IMR-90 (cell line): Measurements from ENCODE around the gene NDUFAF8. TPM values are rescaled to one million over a fixed set of nuclear protein-coding genes. Genes with fewer than 3 reads are reported as not detected.

ENCODE experiments used
- ATAC-seq: fragments of 200-7000 bp; cut with Tn5 transposase; 2 replicates; pipeline ENCODE4 v1.9.1; 2020; ENCODE audit warnings: low read depth, mild to moderate bottlenecking, moderate library complexity
- Bru-seq: library from RNA; stranded (reverse); fragments of 400-500 nt; gene quantifications from one replicate; lab custom pipeline; 2021; lab: Mats Ljungman, UMichigan
- BruChase-seq, 2 experiments: library from RNA; stranded (reverse); fragments of 400-500 nt; gene quantifications; one replicate each; lab custom pipeline; 2021; lab: Mats Ljungman, UMichigan
- BruUV-seq: library from RNA; stranded (reverse); fragments of 400-500 nt; replicated peaks from 2 replicates; lab custom pipeline; 2021; lab: Mats Ljungman, UMichigan
- CTCF ChIA-PET: fragments of 300-600 bp; formaldehyde crosslinking; extraction: SDS; loops from one replicate; lab custom pipeline; 2021; ENCODE audit warnings: antibody characterized with exemption; lab: Yijun Ruan, JAX
- POLR2A ChIA-PET: fragments of 300-600 bp; sonication (Branson Sonifier 250); formaldehyde crosslinking; loops from one replicate; lab custom pipeline; 2022; ENCODE audit warnings: antibody characterized with exemption; ENCODE audit not compliant: unreplicated experiment; lab: Charles Lee
- DNase-seq: peaks from one replicate; pipeline ENCODE4 v3.0.0; 2013
- H2AFZ ChIP-seq: replicated peaks from 2 replicates; pipeline ENCODE3; 2013; ENCODE audit warnings: low read length, mild to moderate bottlenecking; ENCODE audit not compliant: poor library complexity
- H2AK5ac ChIP-seq: 2 replicates; pipeline ENCODE4 v1.6.1; 2013; ENCODE audit warnings: low read depth, low read length, inconsistent platforms
- H2AK9ac ChIP-seq: replicated peaks from 2 replicates; pipeline ENCODE3; 2013; ENCODE audit warnings: mild to moderate bottlenecking, low read depth, low read length, moderate library complexity; ENCODE audit not compliant: poor library complexity
- H2BK120ac ChIP-seq: 2 replicates; pipeline ENCODE4 v1.6.1; 2013; ENCODE audit warnings: low read depth, low read length, inconsistent platforms
- H2BK15ac ChIP-seq: 3 replicates; pipeline ENCODE4 v1.6.1; 2013; ENCODE audit warnings: low read depth, low read length, inconsistent platforms
- H2BK20ac ChIP-seq: 2 replicates; pipeline ENCODE4 v1.6.1; 2013; ENCODE audit warnings: low read depth, mild to moderate bottlenecking, inconsistent platforms, low read length, moderate library complexity
- H2BK5ac ChIP-seq: 2 replicates; pipeline ENCODE4 v1.6.1; 2013; ENCODE audit warnings: mild to moderate bottlenecking, low read depth, low read length, inconsistent platforms; ENCODE audit not compliant: poor library complexity, severe bottlenecking
- H3K14ac ChIP-seq: replicated peaks from 2 replicates; pipeline ENCODE4 v1.6.1; 2013; ENCODE audit warnings: low read depth, low read length, inconsistent platforms
- H3K18ac ChIP-seq: 2 replicates; pipeline ENCODE4 v1.6.1; 2013; ENCODE audit warnings: low read depth, low read length, control low read depth
- H3K23ac ChIP-seq: 2 replicates; pipeline ENCODE4 v1.6.1; 2013; ENCODE audit warnings: low read depth, low read length, inconsistent platforms
- H3K27ac ChIP-seq: 2 replicates; pipeline ENCODE4 v1.5.1; 2013; ENCODE audit warnings: mild to moderate bottlenecking, control low read depth, low read length; ENCODE audit not compliant: insufficient read depth
- H3K27me3 ChIP-seq: 2 replicates; pipeline ENCODE4 v1.6.1; 2013; ENCODE audit warnings: low read length; ENCODE audit not compliant: control insufficient read depth, insufficient read depth
- H3K36me3 ChIP-seq: 2 replicates; pipeline ENCODE4 v1.6.1; 2013; ENCODE audit warnings: low read length, mixed read lengths; ENCODE audit not compliant: control insufficient read depth, insufficient read depth
- H3K4ac ChIP-seq: 2 replicates; pipeline ENCODE4 v1.6.1; 2013; ENCODE audit warnings: low read depth, low read length, inconsistent platforms
- H3K4me1 ChIP-seq: 2 replicates; pipeline ENCODE4 v1.6.1; 2013; ENCODE audit warnings: low read length, mixed read lengths; ENCODE audit not compliant: control insufficient read depth, insufficient read depth
- H3K4me2 ChIP-seq: 2 replicates; pipeline ENCODE4 v1.6.1; 2013; ENCODE audit warnings: low read depth, mild to moderate bottlenecking, control low read depth, low read length, moderate library complexity
- H3K4me3 ChIP-seq: 2 replicates; pipeline ENCODE4 v1.5.1; 2013; ENCODE audit warnings: low read depth, mild to moderate bottlenecking, control low read depth, low read length, moderate library complexity; ENCODE audit not compliant: insufficient read depth
- H3K56ac ChIP-seq: 2 replicates; pipeline ENCODE4 v1.6.1; 2013; ENCODE audit warnings: low read length, inconsistent platforms; ENCODE audit not compliant: insufficient read depth; ENCODE audit errors: extremely low read depth
- H3K79me1 ChIP-seq, 2 experiments: 2 replicates each; pipeline ENCODE4 v1.6.1; 2013; ENCODE audit warnings: low read length in 2 of 2, inconsistent platforms in 1 of 2, low read depth in 1 of 2
- H3K9ac ChIP-seq: 2 replicates; pipeline ENCODE4 v1.6.1; 2013; ENCODE audit warnings: low read depth, low read length, control low read depth
- H3K9me1 ChIP-seq: 2 replicates; pipeline ENCODE4 v1.6.1; 2013; ENCODE audit warnings: low read length, inconsistent platforms; ENCODE audit not compliant: insufficient read depth
- H3K9me3 ChIP-seq: 2 replicates; pipeline ENCODE4 v1.6.1; 2013; ENCODE audit warnings: low read length; ENCODE audit not compliant: control insufficient read depth, insufficient read depth
- H4K20me1 ChIP-seq: 2 replicates; pipeline ENCODE4 v1.6.1; 2013; ENCODE audit warnings: low read length, inconsistent platforms; ENCODE audit not compliant: insufficient read depth
- H4K5ac ChIP-seq: 2 replicates; pipeline ENCODE4 v1.6.1; 2013; ENCODE audit warnings: mild to moderate bottlenecking, low read depth, low read length, control low read depth
- H4K8ac ChIP-seq, 2 experiments: 2 replicates each; pipeline ENCODE4 v1.6.1; 2013; ENCODE audit warnings: low read depth in 2 of 2, low read length in 2 of 2, control low read depth in 1 of 2, inconsistent platforms in 1 of 2
- H4K91ac ChIP-seq: 2 replicates; pipeline ENCODE4 v1.6.1; 2013; ENCODE audit warnings: low read depth, low read length, inconsistent platforms; ENCODE audit not compliant: insufficient read depth
- CEBPB ChIP-seq: IDR thresholded peaks from 2 replicates; pipeline ENCODE4 v1.6.1; 2012; ENCODE audit warnings: low read depth, low read length, improper control_type of control experiment
- FOS ChIP-seq: fragments of 150-350 bp; IDR thresholded peaks from 2 replicates; pipeline ENCODE4 v1.6.1; 2016; ENCODE audit warnings: low read depth, low read length
- MAZ ChIP-seq: IDR thresholded peaks from 2 replicates; pipeline ENCODE4 v1.6.1; 2012; ENCODE audit warnings: low read depth, mild to moderate bottlenecking, low read length, improper control_type of control experiment, moderate library complexity, borderline replicate concordance
- MXI1 ChIP-seq: IDR thresholded peaks from 2 replicates; pipeline ENCODE4 v1.6.1; 2012; ENCODE audit warnings: low read depth, mild to moderate bottlenecking, low read length, moderate library complexity, borderline replicate concordance
- NFE2L2 ChIP-seq: fragments of 150-350 bp; IDR thresholded peaks from 2 replicates; pipeline ENCODE4 v1.6.1; 2016; ENCODE audit warnings: low read depth, mild to moderate bottlenecking, low read length
- POLR2A ChIP-seq: IDR thresholded peaks from 2 replicates; pipeline ENCODE4 v1.6.1; 2012; ENCODE audit warnings: mild to moderate bottlenecking, low read depth, low read length
- WGBS, 2 experiments: methylation state at CpG; one replicate each; pipeline versions ENCODE4 v1.1.5 to v1.1.7; 2013; ENCODE audit warnings: missing lambda C conversion rate in 2 of 2; ENCODE audit not compliant: insufficient read length in 1 of 2; ENCODE audit errors: extremely low coverage in 2 of 2; 5-methylcytosine and 5-hydroxymethylcytosine counted together
- dilution Hi-C: fragments of 300-500 bp; cut with HindIII; formaldehyde crosslinking; loops from one replicate; pipeline ENCODE4 v1.14.3; 2018; ENCODE audit warnings: low sequenced_read_pairs; ENCODE audit not compliant: unreplicated experiment
- in situ Hi-C: fragments of 300-500 bp; cut with MboI; formaldehyde crosslinking; loops from 3 replicates; pipeline ENCODE4 v1.14.3; 2019; ENCODE audit warnings: low sequenced_read_pairs, inconsistent platforms, mixed read lengths
- intact Hi-C: fragments of 100-400 bp; cut with micrococcal nuclease; formaldehyde crosslinking; loops from 2 replicates; pipeline ENCODE4 v1.10.0; 2022
- long read RNA-seq: library from polyadenylated mRNA; unstranded; transcript quantifications from one replicate; pipeline ENCODE4 v2.0.0, GENCODE V29; 2021; ENCODE audit not compliant: unreplicated experiment
- polyA plus RNA-seq, 3 experiments: library from polyadenylated mRNA; depleted of rRNA; stranded (reverse); fragments of >200 nt; gene quantifications; 2 replicates each; pipeline ENCODE4 v1.2.3, GENCODE V29; 2012; ENCODE audit warnings: low replicate concordance in 1 of 3
- total RNA-seq: library from RNA; depleted of rRNA; stranded (reverse); fragments of >200 nt; gene quantifications from 2 replicates; pipeline ENCODE4 v1.2.3, GENCODE V29; 2012; rRNA removed

Gene NDUFAF8, protein sequence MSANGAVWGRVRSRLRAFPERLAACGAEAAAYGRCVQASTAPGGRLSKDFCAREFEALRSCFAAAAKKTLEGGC
- total RNA-seq = 11.1 and 21.1 TPM in 2 replicates
- polyA plus RNA-seq (2012; rRNA removed) = 65.0 and 80.0 TPM in 2 replicates
- polyA plus RNA-seq (2012; cell fraction: cytosol; rRNA removed) = 64.0 and 137 TPM in 2 replicates
- polyA plus RNA-seq (2012; cell fraction: nucleus; rRNA removed; ENCODE audit: low replicate concordance) = 31.0 and 41.1 TPM in 2 replicates
- Bru-seq, nascent RNA = percentile 84 among the genes with signal in this experiment
- BruChase-seq, experiment 1, labeled RNA remaining after a 6-hour chase = percentile 94 among the genes with signal in this experiment
- percentile 90 among the genes with signal in this experiment for BruChase-seq, experiment 2, labeled RNA remaining after a 2-hour chase
- long read RNA-seq, transcript NDUFAF8-201 (3 exons, 615 nt) = major isoform, 27 of 35 reads
- long read RNA-seq, partial matches to known transcripts = 2 of 35 reads
- long read RNA-seq, other reads (novel, unspliced or antisense) = 6 of 35 reads

DNA sequence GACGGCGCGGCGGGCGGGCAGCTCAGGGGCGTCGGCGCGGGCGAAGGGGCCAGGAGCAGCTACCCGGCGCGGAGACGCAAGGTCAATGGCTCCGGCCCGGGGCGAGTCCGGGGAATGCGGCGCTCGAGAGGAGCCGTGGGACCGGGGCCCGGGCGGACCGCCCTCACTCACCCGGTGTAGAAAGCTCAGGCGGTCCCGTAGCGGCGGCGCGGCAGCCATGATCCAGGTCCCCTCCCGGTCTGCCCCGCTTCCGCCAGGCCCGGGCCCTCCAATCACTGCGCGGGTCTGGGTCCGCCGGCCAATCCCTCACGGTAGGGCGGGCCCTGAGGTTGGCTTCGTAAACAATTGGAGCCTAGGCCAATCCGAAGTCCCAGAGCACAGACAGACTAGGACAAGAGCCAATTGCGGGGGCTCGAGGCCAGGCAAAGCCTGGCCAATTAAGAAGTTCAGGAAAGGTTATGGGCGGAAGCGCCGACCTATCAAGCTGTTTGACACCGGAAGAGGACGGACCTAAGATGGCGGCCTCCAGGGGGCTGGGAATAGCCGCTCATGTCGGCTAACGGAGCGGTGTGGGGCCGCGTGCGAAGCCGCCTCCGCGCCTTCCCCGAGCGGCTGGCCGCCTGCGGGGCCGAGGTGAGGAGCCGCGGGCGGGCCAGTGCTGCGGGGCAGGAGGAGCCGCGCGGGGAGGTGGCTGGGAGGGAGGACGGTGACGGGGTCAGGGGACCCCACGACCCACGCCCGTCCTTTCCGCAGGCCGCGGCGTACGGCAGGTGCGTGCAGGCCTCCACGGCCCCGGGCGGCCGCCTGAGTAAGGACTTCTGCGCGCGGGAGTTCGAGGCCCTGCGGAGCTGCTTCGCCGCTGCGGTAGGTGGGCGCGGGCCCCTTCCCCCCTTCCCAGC is at the start of gene NDUFAF8, which contains the start of gene TEPSIN:
Gene NDUFAF8 (plus strand): TSS at position 504 of the 899 bp plus-strand sequence. CDS start 46 bp downstream, at position 550.
Gene TEPSIN (minus strand): TSS at position 241 of the 899 bp plus-strand sequence. CDS start 22 bp downstream, at position 219.
- BruUV-seq = no TSS peak
- Histone ChIP-seq H2BK20ac (no peak within 1 kb of the TSS), H3K4ac (peak within 1 kb of the TSS; percentile 96), H2BK120ac (peak within 1 kb of the TSS; percentile 75), H3K56ac (peak within 1 kb of the TSS; percentile 79), H3K27ac (peak within 1 kb of the TSS; percentile 90), H3K79me1 (peaks cover 34 to 84% of the 10 kb centered on the region in 2 experiments), H2AFZ (peak within 1 kb of the TSS; percentile 98), H3K36me3 (peaks cover 1% of the 10 kb centered on the region; the same call in 1 of the 2 replicates), H4K20me1 (peaks cover 46% of the 10 kb centered on the region), H4K91ac (peak within 1 kb of the TSS; percentile 72), H3K9ac (peak within 1 kb of the TSS; percentile 93), H3K4me3 (peak within 1 kb of the TSS; percentile 91), H2AK5ac (peak within 1 kb of the TSS; percentile 91), H3K4me1 (peaks cover 12% of the 10 kb centered on the region), H2BK5ac (peak within 1 kb of the TSS; percentile 67), H3K9me1 (peaks cover 8% of the 10 kb centered on the region; the same call in 1 of the 2 replicates), H3K4me2 (peak within 1 kb of the TSS; percentile 98), H4K8ac (peak within 1 kb of the TSS; percentile 50 to 94; a peak in 3 of 4 replicates), H2BK15ac (no peak within 1 kb of the TSS; the same call in 2 of the 3 replicates), H4K5ac (peak within 1 kb of the TSS; percentile 74), H2AK9ac (peak within 1 kb of the TSS; percentile 99), H3K14ac (peak within 1 kb of the TSS; percentile 90), H3K9me3 (no peaks in the 10 kb centered on the region), H3K27me3 (no peaks in the 10 kb centered on the region), H3K18ac (peak within 1 kb of the TSS; percentile 34), H3K23ac (peak within 1 kb of the TSS; percentile 92)
- TF ChIP-seq MXI1 (peak; percentile 38; the same call in 1 of the 2 replicates), MAZ (peak; percentile 49; the same call in 1 of the 2 replicates), NFE2L2 (no peak), CEBPB (no peak), POLR2A (peak; percentile 22; the same call in 1 of the 2 replicates), FOS (peak; percentile 93)
- ATAC-seq (peak; percentile 95), DNase-seq (peak; percentile 99)
- in situ Hi-C loops = no loop called here
- ChIA-PET POLR2A (interaction anchor here (0.5 kb wide), 1 partner anchor 282 kb away, joined by 4 read pairs; no protein-coding TSS in a partner anchor), CTCF (interaction anchor here (1.1 kb wide), 1 partner anchor 245 kb away, joined by 3 read pairs; no protein-coding TSS in a partner anchor)
- dilution Hi-C loops = no loop called here
- 0% methylated on average over 63 of the region's 100 CpGs; no CpG with 5 or more reads in 1 of the 2 experiments for WGBS, 2 experiments
- intact Hi-C loops = no loop called here
